NCI-H146 (cell line): Measurements from ENCODE around the gene GPATCH2.
"Not testable (repeated sequence)": the region's sequence is repeated elsewhere in the genome, so short reads cannot be mapped to it uniquely, and the experiment has no call there.

ENCODE experiments used
- DNase-seq: peaks from one replicate; lab custom pipeline; 2025; lab: John Stamatoyannopoulos, UW

Gene GPATCH2

GRCh38 chr1:217584286-217584811, 46.5 kb downstream of the GPATCH2 start:
- not testable (repeated sequence) for DNase-seq

GRCh38 chr1:217577336-217577735, 53.6 kb downstream of the GPATCH2 start:
- DNase-seq: no peak

GRCh38 chr1:217574265-217574949, 56.5 kb downstream of the GPATCH2 start:
- DNase-seq: no peak

- DNase-seq: no peak
Observed at GRCh38 chr1:217569021-217569420, 61.9 kb downstream of the GPATCH2 start.

GRCh38 chr1:217568200-217568599, 62.7 kb downstream of the GPATCH2 start:
- no peak for DNase-seq

GRCh38 chr1:217564833-217565232, 66.1 kb downstream of the GPATCH2 start:
- no peak for DNase-seq

- no peak for DNase-seq
Observed at GRCh38 chr1:217564207-217564606, 66.7 kb downstream of the GPATCH2 start.

- DNase-seq: no peak
Observed at GRCh38 chr1:217563179-217563578, 67.7 kb downstream of the GPATCH2 start.

GRCh38 chr1:217562229-217562878, 68.5 kb downstream of the GPATCH2 start:
- no peak for DNase-seq

- no peak for DNase-seq
Observed at GRCh38 chr1:217561446-217561845, 69.4 kb downstream of the GPATCH2 start.

GRCh38 chr1:217554849-217555248, 76.0 kb downstream of the GPATCH2 start:
- no peak for DNase-seq

GRCh38 chr1:217553949-217554509, 76.9 kb downstream of the GPATCH2 start:
- DNase-seq: no peak

- DNase-seq: no peak
Observed at GRCh38 chr1:217552339-217552951, 78.4 kb downstream of the GPATCH2 start.

- no peak for DNase-seq
Observed at GRCh38 chr1:217542837-217543236, 88.1 kb downstream of the GPATCH2 start.

- no peak for DNase-seq
Observed at GRCh38 chr1:217542136-217542777, 88.6 kb downstream of the GPATCH2 start.

- DNase-seq: no peak
Observed at GRCh38 chr1:217540321-217540720, 90.6 kb downstream of the GPATCH2 start.

GRCh38 chr1:217539510-217539909, 91.4 kb downstream of the GPATCH2 start:
- peak; percentile 59 for DNase-seq

- no peak for DNase-seq
Observed at GRCh38 chr1:217535601-217536377, 95.1 kb downstream of the GPATCH2 start.

GRCh38 chr1:217534566-217534965, 96.3 kb downstream of the GPATCH2 start:
- no peak for DNase-seq

- no peak for DNase-seq
Observed at GRCh38 chr1:217528271-217528670, 102.6 kb downstream of the GPATCH2 start.

- no peak for DNase-seq
Observed at GRCh38 chr1:217527151-217527550, 103.7 kb downstream of the GPATCH2 start.
